Stimulated activated naive CD4-positive, alpha-beta T cell (primary cell): Measurements from ENCODE around the gene MTX1.
A peak's percentile ranks its signal among the peaks of the same experiment; 100 is the strongest.
"Not testable (repeated sequence)": the region's sequence is repeated elsewhere in the genome, so short reads cannot be mapped to it uniquely, and the experiment has no call there.

Source experiments
- DNase-seq, 6 experiments: peaks; one replicate each; lab custom pipeline; 2025; lab: John Stamatoyannopoulos, UW

The MTX1 gene

DNA sequence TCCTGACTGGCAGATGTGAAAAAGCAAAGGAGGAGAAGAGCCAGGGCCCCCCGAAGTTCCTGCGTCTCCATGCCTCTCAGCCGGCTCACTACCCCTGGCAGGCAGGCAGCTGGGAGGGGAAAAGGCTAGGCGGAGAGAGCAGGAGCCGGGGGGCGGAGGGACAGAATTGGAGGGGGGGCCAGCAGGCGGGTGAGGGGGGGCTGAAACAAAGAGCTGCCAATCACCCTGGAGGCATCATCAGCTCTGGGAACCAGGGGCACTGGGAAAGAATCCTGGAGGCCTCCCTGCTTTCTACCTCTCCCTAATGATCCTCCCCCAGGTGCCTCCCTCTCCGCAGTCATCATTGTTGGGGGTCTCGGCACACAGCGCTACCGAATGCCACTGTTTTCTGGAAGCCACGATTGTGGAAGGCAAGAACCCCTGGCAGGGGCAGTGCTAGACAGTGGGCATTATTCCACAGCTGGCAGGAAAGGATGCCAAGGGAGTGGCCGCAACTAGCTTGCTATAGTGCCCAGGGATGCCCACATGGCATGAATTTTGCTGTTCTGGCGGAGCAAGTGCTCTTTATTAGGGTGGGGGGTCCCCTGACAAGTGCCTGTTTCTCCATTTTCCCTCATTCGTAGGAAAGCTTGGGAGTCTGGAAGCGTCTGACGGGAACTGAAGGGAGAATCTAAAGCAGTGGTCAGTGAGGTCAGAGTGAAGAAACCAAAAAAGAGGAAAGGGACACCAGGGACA, 522 bp upstream of the MTX1 start, which contains the start of gene THBS3:
Gene THBS3, minus strand, starts transcription at position 92 of the 735 bp plus-strand sequence. Its CDS starts 21 bp downstream, at position 71.
- DNase-seq: peak in 2 of 6 experiments; percentile 13 to 37

DNA sequence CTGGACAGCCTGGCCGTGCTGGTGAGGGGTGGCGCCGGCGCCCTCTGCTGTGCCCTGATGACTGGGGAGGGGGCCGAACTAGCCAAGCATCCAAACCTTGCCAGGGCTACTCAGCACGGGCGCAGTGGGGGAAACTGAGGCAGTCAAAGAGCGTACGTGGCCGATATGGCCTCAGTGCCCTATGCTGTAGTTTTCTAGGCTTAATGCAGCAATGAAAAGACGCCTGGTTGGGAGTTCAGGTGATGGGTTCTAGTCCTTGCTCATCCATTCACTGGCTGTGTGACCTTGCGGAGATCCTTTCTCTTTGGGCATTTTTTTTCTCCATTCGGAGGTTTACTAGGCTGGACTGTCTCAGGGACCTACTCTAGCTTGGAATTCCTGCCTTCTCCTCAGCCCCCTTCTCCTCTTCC, 822 bp downstream of the MTX1 start:
- no peak for DNase-seq

GRCh38 chr1:155210314-155211104, 2.0 kb downstream of the MTX1 start:
- no peak for DNase-seq

GRCh38 chr1:155211381-155212050, 3.0 kb downstream of the MTX1 start:
- not testable (repeated sequence) for DNase-seq

- DNase-seq: not testable (repeated sequence)
These were observed 3.6 kb downstream of the MTX1 start for GRCh38 chr1:155212051-155212440.

- not testable (repeated sequence) for DNase-seq
These were observed 6.2 kb downstream of the MTX1 start for GRCh38 chr1:155214702-155215101.

- peak in 1 of 6 experiments; percentile 3 for DNase-seq
These were observed 10.5 kb downstream of the MTX1 start for GRCh38 chr1:155218854-155219591.

GRCh38 chr1:155219592-155220031, 11.1 kb downstream of the MTX1 start:
- no peak for DNase-seq

DNA sequence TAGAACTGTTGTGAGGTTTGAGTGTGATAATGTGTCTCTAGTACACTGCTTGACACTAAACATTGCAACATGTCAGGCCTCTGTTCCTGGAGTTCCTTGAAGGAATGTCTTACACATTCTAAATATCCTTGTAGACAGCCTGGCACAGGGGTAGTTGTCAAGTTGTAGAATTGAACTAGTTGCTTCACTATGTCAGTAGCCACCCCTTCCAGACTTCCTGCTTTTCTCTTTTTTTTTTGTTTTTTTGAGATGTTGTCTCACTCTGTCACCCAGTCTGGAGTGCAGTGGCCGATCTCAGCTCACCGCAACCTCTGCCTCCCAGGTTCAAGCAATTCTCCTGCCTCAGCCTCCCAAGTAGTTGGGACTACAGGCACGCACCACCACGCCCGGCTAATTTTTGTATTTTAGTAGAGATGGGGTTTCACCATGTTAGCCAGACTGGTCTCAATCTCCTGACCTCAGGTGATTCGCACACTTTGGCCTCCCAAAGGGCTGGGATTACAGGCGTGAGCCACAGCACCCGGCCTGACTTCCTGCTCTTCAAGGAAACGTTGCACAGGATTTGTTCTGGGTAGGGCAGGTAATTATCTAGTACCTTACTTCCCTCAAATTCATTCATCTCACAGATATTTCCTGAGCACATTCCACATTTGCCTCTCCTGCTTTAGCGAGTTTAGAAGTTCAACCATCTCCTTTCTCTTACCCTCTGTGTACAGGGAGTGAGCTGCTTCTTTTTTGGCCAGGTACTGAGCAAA, 11.9 kb downstream of the MTX1 start:
- not testable (repeated sequence) for DNase-seq

- no peak for DNase-seq
These were observed 14.6 kb downstream of the MTX1 start for GRCh38 chr1:155223047-155223446.

GRCh38 chr1:155225404-155225759, 16.9 kb downstream of the MTX1 start:
- not testable (repeated sequence) for DNase-seq

- peak; percentile 71 to 85 (median 78) for DNase-seq
These were observed 17.9 kb downstream of the MTX1 start for GRCh38 chr1:155226188-155226909.

DNA sequence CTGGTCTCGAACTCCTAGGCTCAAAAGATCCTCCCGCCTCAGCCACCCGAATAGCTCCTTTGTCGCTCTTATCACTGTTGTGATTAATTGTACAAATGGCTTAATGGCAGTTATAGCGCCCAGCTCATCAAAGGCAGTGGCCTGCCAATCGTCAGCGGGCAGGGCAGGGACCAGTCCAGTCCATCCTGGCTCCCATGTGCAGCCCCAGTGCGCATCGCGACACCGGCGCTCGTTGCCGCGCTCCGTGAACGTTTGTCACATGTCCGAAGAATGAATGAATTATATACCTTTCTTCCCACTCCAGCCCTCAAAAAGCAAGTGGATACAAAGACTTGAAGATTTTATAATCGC, 18.4 kb downstream of the MTX1 start:
- peak in 1 of 6 experiments; percentile 39 for DNase-seq

DNA sequence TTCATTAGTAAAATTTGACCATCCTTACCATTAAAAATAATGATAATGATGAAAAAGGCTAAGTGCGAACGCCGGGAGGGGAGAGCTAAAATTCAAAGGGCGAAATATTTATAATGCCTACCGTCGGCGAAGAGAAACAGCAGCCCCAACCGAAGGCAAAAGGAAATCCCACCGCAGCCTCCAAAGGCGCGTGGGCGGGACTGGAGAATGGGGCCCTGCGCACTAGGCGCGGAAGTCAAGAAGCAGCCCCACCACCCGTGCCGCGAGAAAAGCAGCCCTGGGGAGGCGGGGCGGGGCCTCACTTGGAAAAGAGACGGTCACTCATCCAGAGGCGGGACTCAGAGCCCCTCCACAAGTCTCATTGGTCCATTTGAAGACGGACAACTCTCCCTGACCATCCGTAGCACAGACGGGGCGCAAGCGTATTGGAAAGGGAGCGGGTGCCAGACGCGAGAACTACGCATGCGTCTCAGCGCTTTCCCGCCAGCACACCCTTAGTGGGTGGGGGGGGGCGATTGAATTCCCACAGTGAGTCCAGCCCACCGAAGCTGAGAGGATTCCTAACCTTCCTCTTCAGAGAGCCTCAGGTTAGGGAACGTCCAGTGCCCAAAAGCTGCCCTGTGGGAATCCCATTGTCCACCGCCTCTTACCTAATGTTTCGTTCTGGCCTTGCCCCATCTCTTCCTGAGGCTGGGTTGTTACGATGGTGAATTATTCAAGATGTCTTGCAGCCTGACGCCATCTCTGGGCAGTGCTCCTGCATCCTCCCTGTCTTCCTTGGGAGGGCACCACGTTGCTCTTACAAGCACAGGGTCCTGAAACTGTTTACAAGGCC, 19.0 kb downstream of the MTX1 start:
- DNase-seq: peak; percentile 92 to 99 (median 97)

DNA sequence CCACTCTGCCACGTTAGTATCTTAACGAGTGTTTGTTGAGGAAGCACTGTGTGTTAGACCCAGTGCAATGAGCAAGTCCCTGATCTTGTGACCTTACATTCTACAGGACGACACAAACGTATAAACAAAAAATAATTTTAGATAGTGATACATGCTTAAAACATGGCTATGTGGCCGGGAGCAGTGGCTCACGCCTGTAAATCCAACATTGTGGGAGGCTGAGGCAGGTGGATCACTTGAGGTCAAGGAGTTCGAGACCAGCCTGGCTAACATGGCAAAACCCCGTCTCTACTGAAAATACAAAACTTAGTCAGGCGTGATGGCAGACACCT, 19.6 kb downstream of the MTX1 start:
- DNase-seq: no peak

DNA sequence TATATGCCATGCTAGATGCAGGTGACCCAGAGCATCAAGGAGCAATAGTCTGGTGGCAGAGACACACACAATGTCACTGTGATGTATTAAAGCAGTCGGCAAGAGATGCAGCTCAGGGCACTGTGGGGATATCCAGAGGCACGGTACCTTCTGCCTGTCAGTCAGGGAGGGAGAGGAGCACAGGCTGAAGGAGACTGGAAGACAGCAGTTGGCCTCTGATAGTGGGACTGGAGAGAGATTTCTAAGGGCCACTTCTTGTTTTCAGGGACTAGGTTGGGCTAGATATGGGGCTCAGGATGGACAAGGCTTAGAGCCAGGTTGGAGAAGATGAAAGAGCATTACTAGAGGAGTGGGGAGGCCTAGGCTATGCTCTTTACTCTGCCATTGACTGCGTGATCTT, 22.8 kb downstream of the MTX1 start:
- not testable (repeated sequence) for DNase-seq

- not testable (repeated sequence) for DNase-seq
These were observed 23.8 kb downstream of the MTX1 start for GRCh38 chr1:155232001-155232978.

DNA sequence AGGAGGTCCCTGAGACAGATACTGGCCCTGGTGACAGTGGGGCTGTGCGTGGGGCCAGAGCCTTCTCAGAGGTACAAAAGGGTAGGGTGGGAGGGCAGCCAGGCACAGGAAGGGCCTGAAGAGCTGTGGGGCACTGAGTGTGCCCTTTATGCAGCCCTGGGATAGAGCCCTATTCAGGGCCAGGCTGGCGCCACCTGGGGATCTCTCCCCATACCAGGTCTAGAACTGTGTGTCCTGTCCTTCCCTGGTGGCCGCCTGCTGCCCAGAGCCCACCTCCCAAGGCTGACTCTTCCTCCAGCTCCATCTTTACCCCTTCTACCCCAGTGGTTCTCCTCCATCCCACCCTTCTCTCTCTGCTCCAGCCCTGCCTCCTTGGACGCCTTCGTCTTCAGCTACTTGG, 25.0 kb downstream of the MTX1 start:
- not testable (repeated sequence) for DNase-seq
